Upper lobe of left lung (tissue), 6 donors: ENCODE data around the gene PRKRA. TPM values are rescaled to one million over a fixed set of nuclear protein-coding genes. Genes with fewer than 3 reads are reported as not detected.
"Not testable (repeated sequence)": the region's sequence is repeated elsewhere in the genome, so short reads cannot be mapped to it uniquely, and the experiment has no call there.

Experiments used
- ATAC-seq, 2 donors: fragments of 200-7000 bp; cut with Tn5 transposase; one replicate each; pipeline ENCODE4 v1.9.1; 2022; ENCODE audit warnings: mild to moderate bottlenecking in 2 of 2, moderate library complexity in 2 of 2; ENCODE audit not compliant: low FRiP score in 2 of 2
- DNase-seq, 2 donors: peaks; one replicate each; pipeline ENCODE4 v3.0.0-alpha.2; 2019 to 2020
- H3K27ac ChIP-seq, 4 donors: fragments of 200-600 bp; sonication (generic); one replicate each; pipeline ENCODE4 v1.5.1; 2016 to 2019
- H3K27me3 ChIP-seq, 4 donors: fragments of 200-600 bp; sonication (generic); one replicate each; pipeline ENCODE4 v1.5.1; 2017 to 2019
- H3K36me3 ChIP-seq, 4 donors: fragments of 200-600 bp; sonication (generic); one replicate each; pipeline ENCODE4 v1.5.1; 2016 to 2019
- H3K4me1 ChIP-seq, 4 donors: fragments of 200-600 bp; sonication (generic); one replicate each; pipeline ENCODE4 v1.5.1; 2018 to 2019
- H3K4me3 ChIP-seq, 4 donors: fragments of 200-600 bp; sonication (generic); one replicate each; pipeline ENCODE4 v1.5.1; 2017 to 2019; ENCODE audit warnings: mild to moderate bottlenecking in 2 of 4, moderate library complexity in 1 of 4
- H3K9me3 ChIP-seq, 4 donors: fragments of 200-600 bp; sonication (generic); one replicate each; pipeline ENCODE4 v1.5.1; 2018 to 2019
- CTCF ChIP-seq, 6 experiments: fragments of 450-650 bp in 4 of 6; fragments of 200-600 bp in 2 of 6; sonication (generic) in 2 of 6; IDR thresholded peaks; one replicate each; pipeline ENCODE4 v1.5.1; 2016 to 2019; ENCODE audit warnings: antibody characterized with exemption in 6 of 6
- EP300 ChIP-seq, 4 donors: sonication (generic); formaldehyde crosslinking; IDR thresholded peaks; one replicate each; pipeline ENCODE4 v1.5.1; 2017; ENCODE audit warnings: antibody characterized with exemption in 4 of 4, control low read depth in 2 of 4
- POLR2A ChIP-seq, 4 donors: fragments of 450-650 bp; IDR thresholded peaks; one replicate each; pipeline ENCODE4 v1.5.1; 2016 to 2017; ENCODE audit warnings: antibody characterized with exemption in 4 of 4, mild to moderate bottlenecking in 2 of 4
- POLR2AphosphoS5 ChIP-seq, 2 donors: sonication (generic); formaldehyde crosslinking; IDR thresholded peaks; one replicate each; pipeline ENCODE4 v1.5.1; 2017; ENCODE audit warnings: antibody characterized with exemption in 2 of 2
- WGBS, 2 donors: methylation state at CpG; one replicate each; pipeline ENCODE4 v1.1.5; 2017 to 2018; 5-methylcytosine and 5-hydroxymethylcytosine counted together
- total RNA-seq, 6 donors: library from RNA; depleted of rRNA in 4 of 6; stranded (reverse); fragments of >200 nt in 4 of 6; gene quantifications; one replicate each; pipeline versions ENCODE4 v1.1.0 to v1.2.1, GENCODE V29; 2016 to 2021
- donor health status: DM: no; HTN: no; CAD: no; lungs with moderate emphysema.
- donor health status: DM: no; HTN: yes; CAD: no; lungs with severe emphysema.

PRKRA gene
- total RNA-seq, 6 donors from 2014 or later, result 31.4 to 64.0 (median 40.9) TPM

GRCh38 chr2:178429336-178429735 is 21.6 kb downstream of the PRKRA start:
- ATAC-seq (no peak), DNase-seq (no peak)
- no peaks in the 10 kb centered on the region for H3K27me3 ChIP-seq
- H3K9me3 ChIP-seq, result peaks cover 0 to 6% (median 0%) of the 10 kb centered on the region in 4 donors
- H3K36me3 ChIP-seq, result peaks cover 3 to 75% (median 35%) of the 10 kb centered on the region in 4 donors
- H3K27ac ChIP-seq, result no peak overlapping the region
- H3K4me3 ChIP-seq, result no peak overlapping the region
- no peaks in the 10 kb centered on the region for H3K4me1 ChIP-seq
- TF ChIP-seq CTCF (IDR thresholded peaks at IDR 0.05), result no peak
- no peak for TF ChIP-seq POLR2AphosphoS5 (IDR thresholded peaks at IDR 0.05)
- no peak for TF ChIP-seq EP300 (IDR thresholded peaks at IDR 0.05)
- no peak for TF ChIP-seq POLR2A (IDR thresholded peaks at IDR 0.05)

GRCh38 chr2:178428396-178428806 is 22.6 kb downstream of the PRKRA start:
- H3K27me3 ChIP-seq, result no peaks in the 10 kb centered on the region
- H3K36me3 ChIP-seq, result peaks cover 0 to 66% (median 27%) of the 10 kb centered on the region in 4 donors
- no peak overlapping the region for H3K4me3 ChIP-seq
- no peak for DNase-seq
- no peak overlapping the region for H3K27ac ChIP-seq
- TF ChIP-seq EP300 (IDR thresholded peaks at IDR 0.05) (no peak), CTCF (IDR thresholded peaks at IDR 0.05) (no peak), POLR2AphosphoS5 (IDR thresholded peaks at IDR 0.05) (no peak), POLR2A (IDR thresholded peaks at IDR 0.05) (no peak)
- no peak for ATAC-seq
- H3K4me1 ChIP-seq, result no peaks in the 10 kb centered on the region
- H3K9me3 ChIP-seq, result peaks cover 0 to 6% (median 0%) of the 10 kb centered on the region in 4 donors
- WGBS, 2 donors, result 86 to 94% methylated on average over 1 of the region's 1 CpG

- peaks cover 0 to 56% (median 22%) of the 10 kb centered on the region in 4 donors for H3K36me3 ChIP-seq
- no peak overlapping the region for H3K4me3 ChIP-seq
- DNase-seq (no peak), ATAC-seq (no peak)
- H3K4me1 ChIP-seq, result no peaks in the 10 kb centered on the region
- no peak overlapping the region for H3K27ac ChIP-seq
- peaks cover 0 to 6% (median 0%) of the 10 kb centered on the region in 4 donors for H3K9me3 ChIP-seq
- no peak for TF ChIP-seq POLR2A (IDR thresholded peaks at IDR 0.05)
- TF ChIP-seq CTCF (IDR thresholded peaks at IDR 0.05), result no peak
- no peak for TF ChIP-seq POLR2AphosphoS5 (IDR thresholded peaks at IDR 0.05)
- no peak for TF ChIP-seq EP300 (IDR thresholded peaks at IDR 0.05)
- no peaks in the 10 kb centered on the region for H3K27me3 ChIP-seq
- 92 to 95% methylated on average over 2 of the region's 2 CpGs for WGBS, 2 donors
Measured at GRCh38 chr2:178427458-178427857, 23.5 kb downstream of the PRKRA start.

GRCh38 chr2:178426388-178426787 is 24.6 kb downstream of the PRKRA start:
- Histone ChIP-seq H3K27me3 (no peaks in the 10 kb centered on the region), H3K27ac (no peak overlapping the region), H3K4me3 (no peak overlapping the region), H3K4me1 (no peaks in the 10 kb centered on the region), H3K36me3 (peaks cover 0 to 45% (median 16%) of the 10 kb centered on the region in 4 donors), H3K9me3 (peaks cover 0 to 6% (median 0%) of the 10 kb centered on the region in 4 donors)
- 93 to 94% methylated on average over 3 of the region's 3 CpGs for WGBS, 2 donors
- ATAC-seq (no peak), DNase-seq (no peak)
- TF ChIP-seq CTCF (IDR thresholded peaks at IDR 0.05) (no peak), POLR2A (IDR thresholded peaks at IDR 0.05) (no peak), EP300 (IDR thresholded peaks at IDR 0.05) (no peak), POLR2AphosphoS5 (IDR thresholded peaks at IDR 0.05) (no peak)

GRCh38 chr2:178425255-178425827 is 25.6 kb downstream of the PRKRA start:
- H3K27ac ChIP-seq, result no peak overlapping the region
- no peaks in the 10 kb centered on the region for H3K27me3 ChIP-seq
- ATAC-seq (no peak), DNase-seq (no peak)
- no peak for TF ChIP-seq CTCF (IDR thresholded peaks at IDR 0.05)
- no peak for TF ChIP-seq POLR2A (IDR thresholded peaks at IDR 0.05)
- no peak for TF ChIP-seq POLR2AphosphoS5 (IDR thresholded peaks at IDR 0.05)
- no peak for TF ChIP-seq EP300 (IDR thresholded peaks at IDR 0.05)
- H3K4me1 ChIP-seq, result no peaks in the 10 kb centered on the region
- H3K9me3 ChIP-seq, result peaks cover 0 to 6% (median 0%) of the 10 kb centered on the region in 4 donors
- H3K36me3 ChIP-seq, result peaks cover 0 to 35% (median 9%) of the 10 kb centered on the region in 4 donors
- no peak overlapping the region for H3K4me3 ChIP-seq
- WGBS, 2 donors, result 97 to 99% methylated on average over 4 of the region's 4 CpGs

- not testable (repeated sequence) for H3K27ac ChIP-seq, ATAC-seq, H3K27me3 ChIP-seq, H3K4me1 ChIP-seq, H3K4me3 ChIP-seq, DNase-seq, H3K9me3 ChIP-seq
- peaks cover 0 to 20% (median 7%) of the 10 kb centered on the region in 4 donors for H3K36me3 ChIP-seq
- WGBS, 2 donors, result 94 to 96% methylated on average over 5 of the region's 5 CpGs
Measured at GRCh38 chr2:178423746-178424145, 27.2 kb downstream of the PRKRA start.
